HEK293 (cell line): ENCODE measurements around the gene PSMD3.

ENCODE experiments used
- ZBTB1 ChIP-seq: fragments of 450-650 bp; formaldehyde crosslinking; IDR thresholded peaks from 2 replicates; pipeline ENCODE4 v1.5.1; 2016; ENCODE audit warnings: missing biosample characterization, missing genetic modification characterization
- ZNF174 ChIP-seq: fragments of 450-650 bp; formaldehyde crosslinking; IDR thresholded peaks from 2 replicates; pipeline ENCODE4 v1.5.0; 2017; ENCODE audit warnings: missing biosample characterization, mild to moderate bottlenecking, missing genetic modification characterization
- ZNF19 ChIP-seq: fragments of 450-650 bp; formaldehyde crosslinking; IDR thresholded peaks from 2 replicates; pipeline ENCODE4; 2016; ENCODE audit warnings: missing biosample characterization, missing genetic modification characterization, low read depth
- ZNF366 ChIP-seq: fragments of 450-650 bp; formaldehyde crosslinking; conservative IDR thresholded peaks from 2 replicates; pipeline ENCODE4 v1.5.1; 2016; ENCODE audit warnings: missing biosample characterization, missing genetic modification characterization
- ZNF629 ChIP-seq: fragments of 450-650 bp; formaldehyde crosslinking; IDR thresholded peaks from 2 replicates; pipeline ENCODE4 v1.5.1; 2017; ENCODE audit warnings: missing biosample characterization, missing genetic modification characterization
- ZNF830 ChIP-seq: fragments of 450-650 bp; IDR thresholded peaks from 2 replicates; pipeline ENCODE4 v1.5.0; 2018; ENCODE audit warnings: missing biosample characterization, missing genetic modification characterization, low read depth, mild to moderate bottlenecking, moderate library complexity
- TF ChIP-seq, protein P1 (sequence below): fragments of 450-650 bp; formaldehyde crosslinking; conservative IDR thresholded peaks from 2 replicates; pipeline ENCODE4 v1.5.1; 2016; ENCODE audit warnings: low read depth, missing biosample characterization, missing genetic modification characterization
- TF ChIP-seq, protein P2 (sequence below): fragments of 450-650 bp; formaldehyde crosslinking; IDR thresholded peaks from 2 replicates; pipeline ENCODE4 v1.5.1; 2016; ENCODE audit warnings: missing biosample characterization, missing genetic modification characterization
- TF ChIP-seq, protein P3 (sequence below): fragments of 450-650 bp; formaldehyde crosslinking; conservative IDR thresholded peaks from 2 replicates; pipeline ENCODE4 v1.5.1; 2016; ENCODE audit warnings: low read depth, missing biosample characterization, missing genetic modification characterization

DNA sequence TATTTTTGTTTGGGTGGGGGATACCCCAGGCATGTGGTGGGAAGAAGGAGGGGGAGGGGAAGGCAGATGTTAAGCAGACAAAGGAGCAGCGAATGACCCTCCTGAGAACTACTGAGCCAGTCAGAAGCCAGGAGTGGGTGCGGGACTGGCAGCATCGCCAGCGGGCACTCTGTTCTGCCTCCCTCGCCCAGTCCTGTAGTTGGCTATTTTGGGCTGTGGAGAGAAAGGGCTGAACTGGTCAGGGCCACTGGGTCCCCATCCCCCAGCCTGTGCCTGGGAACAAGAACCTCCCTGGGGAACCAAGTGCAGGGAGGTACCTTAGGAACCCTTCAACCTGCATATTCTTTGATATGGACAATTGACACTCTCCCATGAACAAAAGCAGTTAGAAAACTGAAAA, 46.7 kb upstream of the PSMD3 start:
- TF ChIP-seq ZNF366 (tag by site-specific recombination) (no peak), ZNF174 (tag by site-specific recombination) (no peak), ZNF19 (tag by site-specific recombination) (no peak), ZBTB1 (tag by site-specific recombination) (no peak), ZNF830 (tag by site-specific recombination) (no peak), ZNF629 (tag by site-specific recombination) (no peak)
- TF ChIP-seq, protein P1, sequence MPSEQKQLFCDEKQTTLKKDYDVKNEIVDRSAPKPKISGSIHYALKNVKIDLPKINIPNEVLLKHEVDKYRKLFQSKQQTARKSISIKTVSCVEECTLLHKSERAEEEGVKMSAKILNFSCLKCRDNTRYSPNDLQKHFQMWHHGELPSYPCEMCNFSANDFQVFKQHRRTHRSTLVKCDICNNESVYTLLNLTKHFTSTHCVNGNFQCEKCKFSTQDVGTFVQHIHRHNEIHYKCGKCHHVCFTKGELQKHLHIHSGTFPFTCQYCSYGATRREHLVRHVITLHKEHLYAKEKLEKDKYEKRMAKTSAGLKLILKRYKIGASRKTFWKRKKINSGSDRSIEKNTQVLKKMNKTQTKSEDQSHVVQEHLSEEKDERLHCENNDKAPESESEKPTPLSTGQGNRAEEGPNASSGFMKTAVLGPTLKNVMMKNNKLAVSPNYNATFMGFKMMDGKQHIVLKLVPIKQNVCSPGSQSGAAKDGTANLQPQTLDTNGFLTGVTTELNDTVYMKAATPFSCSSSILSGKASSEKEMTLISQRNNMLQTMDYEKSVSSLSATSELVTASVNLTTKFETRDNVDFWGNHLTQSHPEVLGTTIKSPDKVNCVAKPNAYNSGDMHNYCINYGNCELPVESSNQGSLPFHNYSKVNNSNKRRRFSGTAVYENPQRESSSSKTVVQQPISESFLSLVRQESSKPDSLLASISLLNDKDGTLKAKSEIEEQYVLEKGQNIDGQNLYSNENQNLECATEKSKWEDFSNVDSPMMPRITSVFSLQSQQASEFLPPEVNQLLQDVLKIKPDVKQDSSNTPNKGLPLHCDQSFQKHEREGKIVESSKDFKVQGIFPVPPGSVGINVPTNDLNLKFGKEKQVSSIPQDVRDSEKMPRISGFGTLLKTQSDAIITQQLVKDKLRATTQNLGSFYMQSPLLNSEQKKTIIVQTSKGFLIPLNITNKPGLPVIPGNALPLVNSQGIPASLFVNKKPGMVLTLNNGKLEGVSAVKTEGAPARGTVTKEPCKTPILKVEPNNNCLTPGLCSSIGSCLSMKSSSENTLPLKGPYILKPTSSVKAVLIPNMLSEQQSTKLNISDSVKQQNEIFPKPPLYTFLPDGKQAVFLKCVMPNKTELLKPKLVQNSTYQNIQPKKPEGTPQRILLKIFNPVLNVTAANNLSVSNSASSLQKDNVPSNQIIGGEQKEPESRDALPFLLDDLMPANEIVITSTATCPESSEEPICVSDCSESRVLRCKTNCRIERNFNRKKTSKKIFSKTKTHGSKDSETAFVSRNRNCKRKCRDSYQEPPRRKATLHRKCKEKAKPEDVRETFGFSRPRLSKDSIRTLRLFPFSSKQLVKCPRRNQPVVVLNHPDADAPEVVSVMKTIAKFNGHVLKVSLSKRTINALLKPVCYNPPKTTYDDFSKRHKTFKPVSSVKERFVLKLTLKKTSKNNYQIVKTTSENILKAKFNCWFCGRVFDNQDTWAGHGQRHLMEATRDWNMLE (tag by site-specific recombination) = no peak
- TF ChIP-seq, protein P2, sequence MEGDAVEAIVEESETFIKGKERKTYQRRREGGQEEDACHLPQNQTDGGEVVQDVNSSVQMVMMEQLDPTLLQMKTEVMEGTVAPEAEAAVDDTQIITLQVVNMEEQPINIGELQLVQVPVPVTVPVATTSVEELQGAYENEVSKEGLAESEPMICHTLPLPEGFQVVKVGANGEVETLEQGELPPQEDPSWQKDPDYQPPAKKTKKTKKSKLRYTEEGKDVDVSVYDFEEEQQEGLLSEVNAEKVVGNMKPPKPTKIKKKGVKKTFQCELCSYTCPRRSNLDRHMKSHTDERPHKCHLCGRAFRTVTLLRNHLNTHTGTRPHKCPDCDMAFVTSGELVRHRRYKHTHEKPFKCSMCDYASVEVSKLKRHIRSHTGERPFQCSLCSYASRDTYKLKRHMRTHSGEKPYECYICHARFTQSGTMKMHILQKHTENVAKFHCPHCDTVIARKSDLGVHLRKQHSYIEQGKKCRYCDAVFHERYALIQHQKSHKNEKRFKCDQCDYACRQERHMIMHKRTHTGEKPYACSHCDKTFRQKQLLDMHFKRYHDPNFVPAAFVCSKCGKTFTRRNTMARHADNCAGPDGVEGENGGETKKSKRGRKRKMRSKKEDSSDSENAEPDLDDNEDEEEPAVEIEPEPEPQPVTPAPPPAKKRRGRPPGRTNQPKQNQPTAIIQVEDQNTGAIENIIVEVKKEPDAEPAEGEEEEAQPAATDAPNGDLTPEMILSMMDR (tag by site-specific recombination) = no peak
- TF ChIP-seq, protein P3, sequence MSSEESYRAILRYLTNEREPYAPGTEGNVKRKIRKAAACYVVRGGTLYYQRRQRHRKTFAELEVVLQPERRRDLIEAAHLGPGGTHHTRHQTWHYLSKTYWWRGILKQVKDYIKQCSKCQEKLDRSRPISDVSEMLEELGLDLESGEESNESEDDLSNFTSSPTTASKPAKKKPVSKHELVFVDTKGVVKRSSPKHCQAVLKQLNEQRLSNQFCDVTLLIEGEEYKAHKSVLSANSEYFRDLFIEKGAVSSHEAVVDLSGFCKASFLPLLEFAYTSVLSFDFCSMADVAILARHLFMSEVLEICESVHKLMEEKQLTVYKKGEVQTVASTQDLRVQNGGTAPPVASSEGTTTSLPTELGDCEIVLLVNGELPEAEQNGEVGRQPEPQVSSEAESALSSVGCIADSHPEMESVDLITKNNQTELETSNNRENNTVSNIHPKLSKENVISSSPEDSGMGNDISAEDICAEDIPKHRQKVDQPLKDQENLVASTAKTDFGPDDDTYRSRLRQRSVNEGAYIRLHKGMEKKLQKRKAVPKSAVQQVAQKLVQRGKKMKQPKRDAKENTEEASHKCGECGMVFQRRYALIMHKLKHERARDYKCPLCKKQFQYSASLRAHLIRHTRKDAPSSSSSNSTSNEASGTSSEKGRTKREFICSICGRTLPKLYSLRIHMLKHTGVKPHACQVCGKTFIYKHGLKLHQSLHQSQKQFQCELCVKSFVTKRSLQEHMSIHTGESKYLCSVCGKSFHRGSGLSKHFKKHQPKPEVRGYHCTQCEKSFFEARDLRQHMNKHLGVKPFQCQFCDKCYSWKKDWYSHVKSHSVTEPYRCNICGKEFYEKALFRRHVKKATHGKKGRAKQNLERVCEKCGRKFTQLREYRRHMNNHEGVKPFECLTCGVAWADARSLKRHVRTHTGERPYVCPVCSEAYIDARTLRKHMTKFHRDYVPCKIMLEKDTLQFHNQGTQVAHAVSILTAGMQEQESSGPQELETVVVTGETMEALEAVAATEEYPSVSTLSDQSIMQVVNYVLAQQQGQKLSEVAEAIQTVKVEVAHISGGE = no peak
